IMR-90 (cell line): ENCODE results near the gene RBBP8. TPM values are rescaled to one million over a fixed set of nuclear protein-coding genes. Genes with fewer than 3 reads are reported as not detected.

Source experiments
- ATAC-seq: fragments of 200-7000 bp; cut with Tn5 transposase; 2 replicates; pipeline ENCODE4 v1.9.1; 2020; ENCODE audit warnings: low read depth, mild to moderate bottlenecking, moderate library complexity
- BruUV-seq: library from RNA; stranded (reverse); fragments of 400-500 nt; replicated peaks from 2 replicates; lab custom pipeline; 2021; lab: Mats Ljungman, UMichigan
- CTCF ChIA-PET: fragments of 300-600 bp; formaldehyde crosslinking; extraction: SDS; loops from one replicate; lab custom pipeline; 2021; ENCODE audit warnings: antibody characterized with exemption; lab: Yijun Ruan, JAX
- POLR2A ChIA-PET: fragments of 300-600 bp; sonication (Branson Sonifier 250); formaldehyde crosslinking; loops from one replicate; lab custom pipeline; 2022; ENCODE audit warnings: antibody characterized with exemption; ENCODE audit not compliant: unreplicated experiment; lab: Charles Lee
- DNase-seq: peaks from one replicate; pipeline ENCODE4 v3.0.0; 2013
- H2AFZ ChIP-seq: replicated peaks from 2 replicates; pipeline ENCODE3; 2013; ENCODE audit warnings: low read length, mild to moderate bottlenecking; ENCODE audit not compliant: poor library complexity
- H2AK5ac ChIP-seq: 2 replicates; pipeline ENCODE4 v1.6.1; 2013; ENCODE audit warnings: low read depth, low read length, inconsistent platforms
- H2AK9ac ChIP-seq: replicated peaks from 2 replicates; pipeline ENCODE3; 2013; ENCODE audit warnings: mild to moderate bottlenecking, low read depth, low read length, moderate library complexity; ENCODE audit not compliant: poor library complexity
- H2BK120ac ChIP-seq: 2 replicates; pipeline ENCODE4 v1.6.1; 2013; ENCODE audit warnings: low read depth, low read length, inconsistent platforms
- H2BK15ac ChIP-seq: 3 replicates; pipeline ENCODE4 v1.6.1; 2013; ENCODE audit warnings: low read depth, low read length, inconsistent platforms
- H2BK20ac ChIP-seq: 2 replicates; pipeline ENCODE4 v1.6.1; 2013; ENCODE audit warnings: low read depth, mild to moderate bottlenecking, inconsistent platforms, low read length, moderate library complexity
- H2BK5ac ChIP-seq: 2 replicates; pipeline ENCODE4 v1.6.1; 2013; ENCODE audit warnings: mild to moderate bottlenecking, low read depth, low read length, inconsistent platforms; ENCODE audit not compliant: poor library complexity, severe bottlenecking
- H3K14ac ChIP-seq: replicated peaks from 2 replicates; pipeline ENCODE4 v1.6.1; 2013; ENCODE audit warnings: low read depth, low read length, inconsistent platforms
- H3K18ac ChIP-seq: 2 replicates; pipeline ENCODE4 v1.6.1; 2013; ENCODE audit warnings: low read depth, low read length, control low read depth
- H3K23ac ChIP-seq: 2 replicates; pipeline ENCODE4 v1.6.1; 2013; ENCODE audit warnings: low read depth, low read length, inconsistent platforms
- H3K27ac ChIP-seq: 2 replicates; pipeline ENCODE4 v1.5.1; 2013; ENCODE audit warnings: mild to moderate bottlenecking, control low read depth, low read length; ENCODE audit not compliant: insufficient read depth
- H3K27me3 ChIP-seq: 2 replicates; pipeline ENCODE4 v1.6.1; 2013; ENCODE audit warnings: low read length; ENCODE audit not compliant: control insufficient read depth, insufficient read depth
- H3K36me3 ChIP-seq: 2 replicates; pipeline ENCODE4 v1.6.1; 2013; ENCODE audit warnings: low read length, mixed read lengths; ENCODE audit not compliant: control insufficient read depth, insufficient read depth
- H3K4ac ChIP-seq: 2 replicates; pipeline ENCODE4 v1.6.1; 2013; ENCODE audit warnings: low read depth, low read length, inconsistent platforms
- H3K4me1 ChIP-seq: 2 replicates; pipeline ENCODE4 v1.6.1; 2013; ENCODE audit warnings: low read length, mixed read lengths; ENCODE audit not compliant: control insufficient read depth, insufficient read depth
- H3K4me2 ChIP-seq: 2 replicates; pipeline ENCODE4 v1.6.1; 2013; ENCODE audit warnings: low read depth, mild to moderate bottlenecking, control low read depth, low read length, moderate library complexity
- H3K4me3 ChIP-seq: 2 replicates; pipeline ENCODE4 v1.5.1; 2013; ENCODE audit warnings: low read depth, mild to moderate bottlenecking, control low read depth, low read length, moderate library complexity; ENCODE audit not compliant: insufficient read depth
- H3K56ac ChIP-seq: 2 replicates; pipeline ENCODE4 v1.6.1; 2013; ENCODE audit warnings: low read length, inconsistent platforms; ENCODE audit not compliant: insufficient read depth; ENCODE audit errors: extremely low read depth
- H3K79me1 ChIP-seq, 2 experiments: 2 replicates each; pipeline ENCODE4 v1.6.1; 2013; ENCODE audit warnings: low read length in 2 of 2, inconsistent platforms in 1 of 2, low read depth in 1 of 2
- H3K9ac ChIP-seq: 2 replicates; pipeline ENCODE4 v1.6.1; 2013; ENCODE audit warnings: low read depth, low read length, control low read depth
- H3K9me1 ChIP-seq: 2 replicates; pipeline ENCODE4 v1.6.1; 2013; ENCODE audit warnings: low read length, inconsistent platforms; ENCODE audit not compliant: insufficient read depth
- H3K9me3 ChIP-seq: 2 replicates; pipeline ENCODE4 v1.6.1; 2013; ENCODE audit warnings: low read length; ENCODE audit not compliant: control insufficient read depth, insufficient read depth
- H4K20me1 ChIP-seq: 2 replicates; pipeline ENCODE4 v1.6.1; 2013; ENCODE audit warnings: low read length, inconsistent platforms; ENCODE audit not compliant: insufficient read depth
- H4K5ac ChIP-seq: 2 replicates; pipeline ENCODE4 v1.6.1; 2013; ENCODE audit warnings: mild to moderate bottlenecking, low read depth, low read length, control low read depth
- H4K8ac ChIP-seq, 2 experiments: 2 replicates each; pipeline ENCODE4 v1.6.1; 2013; ENCODE audit warnings: low read depth in 2 of 2, low read length in 2 of 2, control low read depth in 1 of 2, inconsistent platforms in 1 of 2
- H4K91ac ChIP-seq: 2 replicates; pipeline ENCODE4 v1.6.1; 2013; ENCODE audit warnings: low read depth, low read length, inconsistent platforms; ENCODE audit not compliant: insufficient read depth
- BHLHE40 ChIP-seq: fragments of 150-350 bp; IDR thresholded peaks from 2 replicates; pipeline ENCODE4 v1.6.1; 2016; ENCODE audit warnings: mild to moderate bottlenecking, low read depth, low read length
- CHD1 ChIP-seq: IDR thresholded peaks from 2 replicates; pipeline ENCODE4 v1.6.1; 2012; ENCODE audit warnings: low read depth, low read length, improper control_type of control experiment
- RAD21 ChIP-seq: IDR thresholded peaks from 2 replicates; pipeline ENCODE4 v1.6.1; 2012; ENCODE audit warnings: low read length, improper control_type of control experiment
- RCOR1 ChIP-seq: IDR thresholded peaks from 2 replicates; pipeline ENCODE4 v1.6.1; 2012; ENCODE audit warnings: mild to moderate bottlenecking, low read length, improper control_type of control experiment; ENCODE audit not compliant: insufficient replicate concordance
- SMC3 ChIP-seq: fragments of 150-350 bp; IDR thresholded peaks from 2 replicates; pipeline ENCODE4 v1.6.1; 2016; ENCODE audit warnings: low read depth, mild to moderate bottlenecking, antibody characterized with exemption, low read length, moderate library complexity
- WGBS, 2 experiments: methylation state at CpG; one replicate each; pipeline versions ENCODE4 v1.1.5 to v1.1.7; 2013; ENCODE audit warnings: missing lambda C conversion rate in 2 of 2; ENCODE audit not compliant: insufficient read length in 1 of 2; ENCODE audit errors: extremely low coverage in 2 of 2; 5-methylcytosine and 5-hydroxymethylcytosine counted together
- dilution Hi-C: fragments of 300-500 bp; cut with HindIII; formaldehyde crosslinking; loops from one replicate; pipeline ENCODE4 v1.14.3; 2018; ENCODE audit warnings: low sequenced_read_pairs; ENCODE audit not compliant: unreplicated experiment
- in situ Hi-C: fragments of 300-500 bp; cut with MboI; formaldehyde crosslinking; loops from 3 replicates; pipeline ENCODE4 v1.14.3; 2019; ENCODE audit warnings: low sequenced_read_pairs, inconsistent platforms, mixed read lengths
- intact Hi-C: fragments of 100-400 bp; cut with micrococcal nuclease; formaldehyde crosslinking; loops from 2 replicates; pipeline ENCODE4 v1.10.0; 2022
- polyA plus RNA-seq, 3 experiments: library from polyadenylated mRNA; depleted of rRNA; stranded (reverse); fragments of >200 nt; gene quantifications; 2 replicates each; pipeline ENCODE4 v1.2.3, GENCODE V29; 2012; ENCODE audit warnings: low replicate concordance in 1 of 3
- total RNA-seq: library from RNA; depleted of rRNA; stranded (reverse); fragments of >200 nt; gene quantifications from 2 replicates; pipeline ENCODE4 v1.2.3, GENCODE V29; 2012

RBBP8 gene
- total and polyA plus RNA-seq, 2 of the 4 experiments (the other 2 are of a cell fraction), result 12.0 to 21.1 TPM

GRCh38 chr18:23068011-23068410 lies 134.9 kb downstream of the RBBP8 start:
- TF ChIP-seq RAD21 (no peak), CHD1 (no peak), SMC3 (no peak), BHLHE40 (no peak), RCOR1 (no peak)
- H2BK20ac ChIP-seq, result no peak overlapping the region
- in situ Hi-C loops (no loop called here), intact Hi-C loops (no loop called here), dilution Hi-C loops (no loop called here)
- H4K20me1 ChIP-seq, result no peaks in the 10 kb centered on the region
- no peak overlapping the region for H3K4ac ChIP-seq
- H3K14ac ChIP-seq, result no peak overlapping the region; the same call in 1 of the 2 replicates
- peaks cover 3% of the 10 kb centered on the region for H3K9me3 ChIP-seq
- no peak overlapping the region for H3K56ac ChIP-seq
- H2AFZ ChIP-seq, result no peak overlapping the region
- no peak overlapping the region for H4K5ac ChIP-seq
- no peak overlapping the region for H3K4me3 ChIP-seq
- no peak overlapping the region for H2AK9ac ChIP-seq
- H3K4me2 ChIP-seq, result no peak overlapping the region
- no peak overlapping the region for H2BK5ac ChIP-seq
- H3K27ac ChIP-seq, result no peak overlapping the region
- H3K23ac ChIP-seq, result no peak overlapping the region
- H2BK120ac ChIP-seq, result no peak overlapping the region
- no peak overlapping the region for H2BK15ac ChIP-seq
- H2AK5ac ChIP-seq, result no peak overlapping the region; the same call in 1 of the 2 replicates
- BruUV-seq, result no TSS peak
- ChIA-PET CTCF (no interaction called here), POLR2A (no interaction called here)
- no peaks in the 10 kb centered on the region for H3K27me3 ChIP-seq
- no peak overlapping the region for H3K18ac ChIP-seq
- no peak overlapping the region for H4K91ac ChIP-seq
- WGBS, 2 experiments, result no CpG with 5 or more reads among the region's 4 CpGs
- no peak for DNase-seq
- H3K4me1 ChIP-seq, result no peaks in the 10 kb centered on the region
- no peak overlapping the region for H3K9ac ChIP-seq
- H3K9me1 ChIP-seq, result peaks cover 14% of the 10 kb centered on the region
- no peaks in the 10 kb centered on the region for H3K79me1 ChIP-seq
- no peak for ATAC-seq
- H3K36me3 ChIP-seq, result no peaks in the 10 kb centered on the region
- no peak overlapping the region for H4K8ac ChIP-seq
